GM18951 (cell line): ENCODE results near the gene SGCB.

Experiments
- POLR2A ChIP-seq: IDR thresholded peaks from 4 replicates; pipeline ENCODE4 v1.6.1; 2011; ENCODE audit warnings: mild to moderate bottlenecking; ENCODE audit not compliant: insufficient read length, insufficient read depth; ENCODE audit errors: extremely low read depth
- in situ Hi-C: fragments of 300-500 bp; cut with MboI; formaldehyde crosslinking; loops from one replicate; pipeline ENCODE4 v1.12.0; 2022; ENCODE audit warnings: low sequenced_read_pairs, mixed read lengths, inconsistent platforms; ENCODE audit not compliant: unreplicated experiment

The SGCB gene

DNA sequence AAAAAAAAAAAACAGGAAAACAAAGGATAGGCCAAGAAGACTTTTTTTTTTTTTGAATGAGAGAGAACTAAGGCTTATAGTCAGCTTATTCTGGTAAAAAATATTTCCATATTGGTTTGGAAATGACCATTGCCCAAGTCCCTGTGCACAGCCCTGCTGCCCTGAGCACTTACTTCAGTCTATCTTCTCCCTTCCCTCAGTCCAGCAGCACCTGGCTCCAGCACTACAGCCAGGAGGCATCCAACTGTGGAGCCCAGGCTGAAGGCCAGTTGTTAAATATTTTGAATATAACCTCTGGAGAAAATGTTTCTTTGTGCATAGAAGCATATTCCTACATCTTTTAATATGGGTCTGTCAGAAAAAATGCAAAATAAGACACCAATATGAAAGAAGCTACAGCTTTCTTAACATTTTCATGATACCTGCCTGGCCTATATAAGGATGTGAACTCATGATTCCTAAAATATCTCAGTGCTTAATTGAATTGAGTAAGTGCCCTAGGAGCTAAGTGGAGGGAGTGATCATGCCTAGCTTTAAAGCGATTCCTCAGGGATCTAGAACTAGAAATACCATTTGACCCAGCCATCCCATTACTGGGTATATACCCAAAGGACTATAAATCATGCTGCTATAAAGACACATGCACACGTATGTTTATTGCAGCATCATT, 32.4 kb downstream of the SGCB start:
- in situ Hi-C loops, result no loop called here
- TF ChIP-seq POLR2A, result no peak

DNA sequence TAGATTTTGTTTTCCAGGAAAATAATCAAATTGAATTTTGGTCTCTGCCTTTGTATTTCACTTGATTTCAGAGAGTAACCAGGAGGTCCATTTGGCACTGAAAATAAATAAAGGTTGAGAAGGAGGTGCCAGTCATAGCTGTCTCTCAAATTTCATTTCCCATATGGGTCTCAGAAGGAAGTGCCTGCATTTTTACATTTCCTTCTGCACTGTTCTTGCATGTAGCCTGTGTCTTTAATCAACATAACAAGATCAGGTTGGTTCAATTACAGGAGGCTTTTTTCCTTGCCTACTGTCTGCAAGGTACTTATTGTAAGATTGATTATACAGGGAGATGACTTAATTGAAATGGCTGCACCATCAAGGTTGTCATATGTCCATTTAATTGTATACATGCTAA, 33.7 kb downstream of the SGCB start:
- in situ Hi-C loops, result no loop called here
- no peak for TF ChIP-seq POLR2A

DNA sequence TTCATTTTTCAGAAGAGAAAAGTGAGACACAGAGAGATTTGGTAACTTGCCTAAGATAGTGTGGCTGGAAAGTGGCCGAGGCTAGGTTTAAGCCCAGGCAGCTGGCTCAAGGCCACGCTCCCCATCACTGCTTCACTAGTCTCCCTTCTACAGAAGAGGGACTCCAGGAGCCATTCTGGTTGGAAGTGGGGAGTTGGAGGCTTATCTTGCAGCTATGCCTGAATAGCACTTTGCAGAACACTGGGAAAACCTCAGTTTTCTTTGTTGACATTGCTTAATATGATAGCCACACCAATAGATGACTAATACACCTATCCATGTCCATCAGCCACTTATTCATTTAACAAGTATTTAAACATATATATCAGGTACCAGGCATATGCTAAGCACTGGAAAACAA, 36.5 kb downstream of the SGCB start:
- TF ChIP-seq POLR2A, result no peak
- in situ Hi-C loops, result no loop called here

DNA sequence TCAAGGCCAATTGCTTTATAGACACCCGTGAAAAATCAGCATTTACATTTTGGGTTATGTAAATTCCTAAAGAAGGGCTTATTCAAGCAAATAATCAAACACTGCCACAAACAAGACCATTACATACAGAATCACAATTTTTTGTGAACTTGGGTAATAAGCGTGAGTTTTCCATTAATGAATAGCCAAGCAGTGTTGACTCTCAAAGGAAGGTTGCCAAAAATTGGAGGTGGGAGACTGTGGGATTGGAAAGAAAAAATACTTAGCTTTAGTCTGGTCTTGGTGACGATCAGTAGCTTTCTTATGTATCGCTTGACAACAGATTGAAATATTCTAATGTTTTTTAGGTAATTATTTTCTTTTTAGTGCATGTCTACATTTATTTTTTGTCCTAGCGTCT, 38.8 kb downstream of the SGCB start:
- in situ Hi-C loops, result no loop called here

DNA sequence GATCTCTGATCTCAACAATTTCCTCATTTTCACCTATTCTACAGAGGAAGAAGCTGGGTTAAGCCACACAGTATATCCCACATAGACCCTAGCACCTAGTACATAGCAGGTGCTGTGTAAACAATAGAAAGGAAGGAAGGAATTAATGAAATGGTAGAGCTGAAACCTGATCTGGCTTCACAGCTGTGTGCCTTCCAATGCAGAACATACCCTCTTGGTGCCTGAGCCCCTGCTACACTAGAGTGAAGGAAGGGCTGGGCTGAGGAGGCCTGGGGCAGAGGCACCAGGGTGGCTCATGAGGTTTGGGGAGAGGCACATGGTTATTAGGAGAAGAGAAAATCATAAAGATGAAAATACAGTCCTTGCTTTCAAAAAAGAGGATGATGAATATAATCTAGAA, 39.3 kb downstream of the SGCB start:
- in situ Hi-C loops, result no loop called here
- no peak for TF ChIP-seq POLR2A

More for the DNA sequence above, 38.8 kb downstream of the SGCB start:
- TF ChIP-seq POLR2A, result no peak

DNA sequence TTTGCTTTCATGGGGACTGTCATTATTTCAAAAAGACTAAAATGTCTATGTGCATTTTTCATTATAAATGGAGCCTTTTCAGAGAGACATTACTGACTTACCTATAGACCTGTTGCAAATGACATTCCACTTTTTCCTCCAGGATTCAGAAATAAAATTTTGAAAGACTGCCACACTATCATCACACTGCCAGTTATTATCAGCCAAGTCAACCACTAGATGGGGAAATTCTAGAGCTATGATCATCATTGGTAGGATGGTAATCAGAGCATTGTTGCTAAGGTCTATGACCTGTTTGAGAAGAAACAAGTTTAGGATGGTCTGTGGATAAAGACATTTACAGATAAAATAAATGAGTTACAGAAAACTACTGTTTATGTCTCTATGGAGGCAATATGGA, 40.5 kb downstream of the SGCB start:
- TF ChIP-seq POLR2A, result no peak
- in situ Hi-C loops, result no loop called here

DNA sequence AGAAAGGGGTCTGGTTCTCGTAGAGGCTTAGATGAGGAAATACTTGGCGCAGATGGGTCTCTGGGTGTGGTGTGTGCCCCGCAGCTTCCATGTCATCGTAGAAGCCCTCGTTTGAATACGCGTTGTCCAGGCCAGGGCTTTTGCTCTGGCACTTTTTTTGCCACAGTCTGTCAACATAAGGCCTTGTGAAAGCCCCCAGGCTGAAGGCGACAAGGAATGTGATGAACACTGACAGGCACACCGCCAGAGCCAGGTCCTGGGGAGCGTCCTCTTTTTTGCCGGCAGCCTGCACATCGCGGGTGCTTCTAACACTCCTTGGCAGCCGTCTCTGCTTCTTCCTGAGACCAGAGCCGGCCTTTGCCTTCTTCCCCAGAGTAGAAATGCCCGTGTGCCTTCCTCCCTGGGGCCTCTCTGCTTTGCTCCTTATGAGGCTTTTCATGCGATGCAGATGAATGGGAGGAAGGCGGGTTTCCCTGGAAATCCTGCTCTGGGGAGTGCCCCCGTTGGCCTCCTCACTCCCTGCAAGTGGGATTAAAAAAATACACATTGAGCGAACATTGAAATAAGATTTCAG, 42.4 kb downstream of the SGCB start:
- no peak for TF ChIP-seq POLR2A
- in situ Hi-C loops, result no loop called here
